ENCODE data around the gene CARNS1. TPM values are rescaled to one million over a fixed set of nuclear protein-coding genes. Genes with fewer than 3 reads are reported as not detected.

CARNS1 gene
- polyA plus RNA-seq, 3 donors from 2014 or later, result 1.9 to 3.4 (median 2.7) TPM

GRCh38 chr11:67445515-67445914 is 30.0 kb downstream of the CARNS1 start:
- H3K36me3 Mint-ChIP-seq, result no peaks in the 10 kb centered on the region
- peak overlapping the region; percentile 82 to 88 (median 84) for H3K4me3 Mint-ChIP-seq
- H3K9me3 Mint-ChIP-seq, result no peaks in the 10 kb centered on the region
- H3K27me3 Mint-ChIP-seq (ENCODE audit: low read depth in 3 of 3), result peaks cover 4 to 14% (median 9%) of the 10 kb centered on the region in 3 donors
- H3K27ac Mint-ChIP-seq, result peak overlapping the region; percentile 83 to 94 (median 91)
- H3K4me1 Mint-ChIP-seq, result peaks cover 53 to 61% of the 10 kb centered on the region in 2 donors
- DNase-seq, result no peak

GRCh38 chr11:67448220-67448609 is 32.7 kb downstream of the CARNS1 start:
- Mint-ChIP-seq H3K27ac (peak overlapping the region in 2 of 6 donors; percentile 40 to 73), H3K36me3 (no peaks in the 10 kb centered on the region), H3K4me1 (peaks cover 31 to 40% of the 10 kb centered on the region in 2 donors), H3K27me3 (ENCODE audit: low read depth in 3 of 3) (peaks cover 9 to 18% (median 11%) of the 10 kb centered on the region in 3 donors), H3K4me3 (no peak overlapping the region), H3K9me3 (no peaks in the 10 kb centered on the region)
- DNase-seq, result no peak

- DNase-seq, result no peak
- H3K27me3 Mint-ChIP-seq (ENCODE audit: low read depth in 3 of 3), result peaks cover 4 to 13% (median 5%) of the 10 kb centered on the region in 3 donors
- no peak overlapping the region for H3K4me3 Mint-ChIP-seq
- no peaks in the 10 kb centered on the region for H3K9me3 Mint-ChIP-seq
- peaks cover 24 to 33% of the 10 kb centered on the region in 2 donors for H3K4me1 Mint-ChIP-seq
- H3K36me3 Mint-ChIP-seq, result no peaks in the 10 kb centered on the region
- H3K27ac Mint-ChIP-seq, result peak overlapping the region in 1 of 6 donors; percentile 6
Observed at GRCh38 chr11:67449116-67449844, 33.8 kb downstream of the CARNS1 start.

GRCh38 chr11:67450796-67451657 is 35.5 kb downstream of the CARNS1 start:
- Mint-ChIP-seq H3K36me3 (no peaks in the 10 kb centered on the region), H3K4me3 (no peak overlapping the region), H3K9me3 (no peaks in the 10 kb centered on the region), H3K4me1 (peaks cover 7 to 16% of the 10 kb centered on the region in 2 donors), H3K27ac (no peak overlapping the region), H3K27me3 (ENCODE audit: low read depth in 3 of 3) (peaks cover 2 to 13% (median 6%) of the 10 kb centered on the region in 3 donors)
- DNase-seq, result no peak

GRCh38 chr11:67451658-67451976 is 36.1 kb downstream of the CARNS1 start:
- no peak for DNase-seq
- no peaks in the 10 kb centered on the region for H3K36me3 Mint-ChIP-seq
- no peaks in the 10 kb centered on the region for H3K9me3 Mint-ChIP-seq
- peaks cover 2 to 13% (median 6%) of the 10 kb centered on the region in 3 donors for H3K27me3 Mint-ChIP-seq (ENCODE audit: low read depth in 3 of 3)
- H3K4me3 Mint-ChIP-seq, result no peak overlapping the region
- no peak overlapping the region for H3K27ac Mint-ChIP-seq
- peaks cover 1 to 11% of the 10 kb centered on the region in 2 donors for H3K4me1 Mint-ChIP-seq

- H3K4me1 Mint-ChIP-seq, result peaks cover 0 to 10% of the 10 kb centered on the region in 2 donors
Observed at GRCh38 chr11:67452141-67452952, 36.9 kb downstream of the CARNS1 start, which contains the start of gene GPR152. Gene GPR152, minus strand, starts transcription at chr11:67452729. Its CDS starts 5 bp downstream, at chr11:67452724.

GRCh38 chr11:67453816-67454732 is 38.6 kb downstream of the CARNS1 start:
- Mint-ChIP-seq H3K9me3 (no peaks in the 10 kb centered on the region), H3K27ac (no peak overlapping the region), H3K36me3 (no peaks in the 10 kb centered on the region), H3K27me3 (ENCODE audit: low read depth in 3 of 3) (peaks cover 2 to 12% (median 8%) of the 10 kb centered on the region in 3 donors), H3K4me3 (no peak overlapping the region), H3K4me1 (peaks cover 0 to 3% of the 10 kb centered on the region in 2 donors)
- no peak for DNase-seq

More at GRCh38 chr11:67452141-67452952, 36.9 kb downstream of the CARNS1 start, which contains the start of gene GPR152:
- H3K36me3 Mint-ChIP-seq, result no peaks in the 10 kb centered on the region
- H3K4me3 Mint-ChIP-seq, result no peak within 1 kb of the TSS
- peaks cover 2 to 13% (median 6%) of the 10 kb centered on the region in 3 donors for H3K27me3 Mint-ChIP-seq (ENCODE audit: low read depth in 3 of 3)
- no peak for DNase-seq
- H3K9me3 Mint-ChIP-seq, result no peaks in the 10 kb centered on the region
- no peak within 1 kb of the TSS for H3K27ac Mint-ChIP-seq

GRCh38 chr11:67455054-67455453 is 39.6 kb downstream of the CARNS1 start, which contains the start of gene CABP4:
Gene CABP4, plus strand, starts transcription at chr11:67455354. Its CDS starts 70 bp downstream, at chr11:67455424.
- peaks cover 0 to 3% (median 0%) of the 10 kb centered on the region in 3 donors for H3K36me3 Mint-ChIP-seq
- no peaks in the 10 kb centered on the region for H3K9me3 Mint-ChIP-seq
- H3K4me3 Mint-ChIP-seq, result no peak within 1 kb of the TSS
- DNase-seq, result no peak
- H3K4me1 Mint-ChIP-seq, result no peaks in the 10 kb centered on the region
- peaks cover 2 to 11% (median 8%) of the 10 kb centered on the region in 3 donors for H3K27me3 Mint-ChIP-seq (ENCODE audit: low read depth in 3 of 3)
- no peak within 1 kb of the TSS for H3K27ac Mint-ChIP-seq

GRCh38 chr11:67456068-67456705 is 40.7 kb downstream of the CARNS1 start:
- peaks cover 0 to 3% (median 0%) of the 10 kb centered on the region in 3 donors for H3K36me3 Mint-ChIP-seq
- H3K27me3 Mint-ChIP-seq (ENCODE audit: low read depth in 3 of 3), result peaks cover 2 to 10% (median 7%) of the 10 kb centered on the region in 3 donors
- no peaks in the 10 kb centered on the region for H3K9me3 Mint-ChIP-seq
- no peak for DNase-seq
- no peaks in the 10 kb centered on the region for H3K4me1 Mint-ChIP-seq
- H3K27ac Mint-ChIP-seq, result no peak overlapping the region
- no peak overlapping the region for H3K4me3 Mint-ChIP-seq

GRCh38 chr11:67457453-67457852 is 42.0 kb downstream of the CARNS1 start:
- Mint-ChIP-seq H3K4me3 (no peak overlapping the region), H3K9me3 (no peaks in the 10 kb centered on the region), H3K36me3 (peaks cover 0 to 3% (median 0%) of the 10 kb centered on the region in 3 donors), H3K4me1 (no peaks in the 10 kb centered on the region), H3K27ac (no peak overlapping the region), H3K27me3 (ENCODE audit: low read depth in 3 of 3) (peaks cover 0 to 5% (median 3%) of the 10 kb centered on the region in 3 donors)
- no peak for DNase-seq

- Mint-ChIP-seq H3K36me3 (peaks cover 0 to 3% (median 0%) of the 10 kb centered on the region in 3 donors), H3K4me3 (no peak overlapping the region), H3K4me1 (peaks cover 0 to 2% of the 10 kb centered on the region in 2 donors), H3K27ac (no peak overlapping the region), H3K9me3 (no peaks in the 10 kb centered on the region), H3K27me3 (ENCODE audit: low read depth in 3 of 3) (peaks cover 0 to 3% (median 2%) of the 10 kb centered on the region in 3 donors)
- DNase-seq, result no peak
Observed at GRCh38 chr11:67458266-67458665, 42.8 kb downstream of the CARNS1 start.

GRCh38 chr11:67463186-67463585 is 47.7 kb downstream of the CARNS1 start:
- peak overlapping the region in 2 of 6 donors; percentile 49 to 57 for H3K27ac Mint-ChIP-seq
- peak overlapping the region in 1 of 5 donors; percentile 6 for H3K4me3 Mint-ChIP-seq
- peaks cover 15 to 24% of the 10 kb centered on the region in 2 donors for H3K4me1 Mint-ChIP-seq

More at GRCh38 chr11:67463186-67463585, 47.7 kb downstream of the CARNS1 start:
- Mint-ChIP-seq H3K36me3 (peaks cover 0 to 3% (median 0%) of the 10 kb centered on the region in 3 donors), H3K9me3 (no peaks in the 10 kb centered on the region), H3K27me3 (ENCODE audit: low read depth in 3 of 3) (peaks cover 0 to 10% (median 0%) of the 10 kb centered on the region in 3 donors)
- no peak for DNase-seq
